Fibroblast of skin of scalp (primary cell): ENCODE data around the gene LRP1B.

Source experiments
- DNase-seq: peaks from one replicate; pipeline ENCODE4 v3.0.0-alpha.2; 2013

Gene LRP1B

GRCh38 chr2:142040556-142040955 is 90.3 kb downstream of the LRP1B start:
- DNase-seq, result no peak

GRCh38 chr2:142038826-142039225 is 92.0 kb downstream of the LRP1B start:
- DNase-seq, result no peak

DNA sequence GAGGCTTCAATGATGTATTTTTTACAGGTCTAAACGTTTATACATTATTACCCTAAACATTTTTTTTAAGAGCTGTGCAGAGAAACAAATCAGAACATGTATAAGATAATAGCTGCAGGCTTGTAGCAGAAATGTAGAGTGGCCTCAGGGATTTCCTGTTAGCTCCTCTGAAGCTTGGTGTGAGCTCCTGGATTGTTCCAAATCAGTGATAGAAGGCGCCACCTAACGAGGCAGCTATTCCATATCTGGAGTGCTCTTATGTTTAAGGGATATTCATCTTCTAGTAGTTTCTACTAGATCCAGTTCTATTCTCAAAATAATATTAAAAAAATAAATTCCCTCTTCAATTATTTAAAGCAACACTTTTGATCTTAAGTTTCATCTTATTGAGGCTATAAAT is 93.1 kb downstream of the LRP1B start:
- DNase-seq, result peak; percentile 1

- peak; percentile 39 for DNase-seq
Observed at GRCh38 chr2:142037066-142037465, 93.8 kb downstream of the LRP1B start.

- DNase-seq, result no peak
Observed at GRCh38 chr2:142033393-142033792, 97.4 kb downstream of the LRP1B start.

DNA sequence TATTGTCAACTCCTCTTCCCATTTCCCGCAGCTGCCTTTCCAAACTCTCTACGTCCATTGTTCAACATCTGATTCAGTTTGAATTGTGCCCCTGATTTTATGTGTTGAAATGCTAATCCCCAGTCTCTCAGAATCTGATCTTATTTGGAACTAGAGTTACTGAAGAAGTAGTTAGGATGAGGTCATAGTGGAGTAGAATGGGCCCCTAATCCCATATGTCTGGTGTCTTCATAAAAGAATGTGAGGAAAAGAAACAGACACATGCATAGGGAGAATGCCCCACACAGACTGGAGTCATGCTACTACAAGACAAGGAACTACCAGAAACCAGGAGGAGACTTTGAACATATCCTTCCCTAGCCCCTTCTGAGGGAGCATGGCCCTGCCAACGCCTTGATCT is 99.2 kb downstream of the LRP1B start:
- DNase-seq, result no peak

DNA sequence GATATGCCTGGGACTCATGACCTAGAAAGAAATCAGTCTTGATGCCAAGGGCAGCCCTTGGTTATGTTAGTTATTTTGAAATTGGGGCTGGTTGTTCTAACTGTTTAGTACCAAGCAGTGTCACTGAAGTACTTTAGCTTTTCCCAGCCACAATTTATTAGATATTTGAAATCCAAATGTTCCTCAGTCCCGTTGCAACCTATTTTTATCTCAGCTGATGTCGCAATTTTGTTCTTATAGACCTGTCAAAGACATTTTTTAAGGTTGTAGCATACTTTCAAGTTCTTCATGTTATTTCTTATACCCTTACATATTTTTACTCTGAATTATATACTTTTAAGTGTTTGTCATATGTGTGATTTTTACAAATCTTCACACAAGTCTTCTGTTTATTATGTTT is 100.1 kb downstream of the LRP1B start:
- no peak for DNase-seq

DNA sequence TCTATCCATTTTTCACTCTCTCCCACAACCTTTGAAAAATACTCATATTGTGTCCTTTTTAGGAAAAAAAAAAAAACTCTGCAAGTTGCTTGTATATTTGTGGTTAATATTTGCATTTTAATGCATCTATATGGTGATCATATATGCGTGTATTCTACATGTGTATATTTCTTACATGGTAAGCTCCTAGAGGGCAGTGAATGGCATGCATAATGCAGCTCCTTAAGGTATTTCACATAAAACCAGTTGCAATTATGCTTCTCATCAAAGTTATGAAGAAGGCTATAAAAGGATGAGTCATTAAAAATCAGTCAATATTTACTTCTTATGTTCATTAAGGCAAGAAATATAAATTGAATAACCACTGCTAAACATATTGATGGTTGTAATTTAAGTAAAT is 100.8 kb downstream of the LRP1B start:
- no peak for DNase-seq

DNA sequence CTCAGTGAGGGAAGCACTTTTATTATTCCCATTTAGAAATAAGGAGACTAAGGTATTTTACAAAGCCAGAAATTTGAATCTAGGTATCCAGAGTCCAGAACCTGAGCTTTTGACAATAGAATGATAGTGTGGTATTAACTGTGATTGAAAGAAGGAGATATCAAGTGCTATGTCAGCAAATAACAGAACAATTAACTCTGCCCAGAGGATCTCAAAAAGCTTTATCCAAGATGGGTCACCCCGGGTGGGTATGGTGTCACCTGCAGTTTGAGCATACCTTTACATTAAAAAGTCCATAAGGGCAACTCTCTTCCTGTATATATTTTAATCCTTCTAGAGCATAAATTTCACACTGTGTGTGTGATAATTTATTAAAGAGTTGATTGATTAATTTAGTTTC is 105.4 kb downstream of the LRP1B start:
- DNase-seq, result no peak

GRCh38 chr2:142020368-142020767 is 110.4 kb downstream of the LRP1B start:
- no peak for DNase-seq

GRCh38 chr2:142014536-142014935 is 116.3 kb downstream of the LRP1B start:
- no peak for DNase-seq

GRCh38 chr2:142012797-142013196 is 118.0 kb downstream of the LRP1B start:
- no peak for DNase-seq

DNA sequence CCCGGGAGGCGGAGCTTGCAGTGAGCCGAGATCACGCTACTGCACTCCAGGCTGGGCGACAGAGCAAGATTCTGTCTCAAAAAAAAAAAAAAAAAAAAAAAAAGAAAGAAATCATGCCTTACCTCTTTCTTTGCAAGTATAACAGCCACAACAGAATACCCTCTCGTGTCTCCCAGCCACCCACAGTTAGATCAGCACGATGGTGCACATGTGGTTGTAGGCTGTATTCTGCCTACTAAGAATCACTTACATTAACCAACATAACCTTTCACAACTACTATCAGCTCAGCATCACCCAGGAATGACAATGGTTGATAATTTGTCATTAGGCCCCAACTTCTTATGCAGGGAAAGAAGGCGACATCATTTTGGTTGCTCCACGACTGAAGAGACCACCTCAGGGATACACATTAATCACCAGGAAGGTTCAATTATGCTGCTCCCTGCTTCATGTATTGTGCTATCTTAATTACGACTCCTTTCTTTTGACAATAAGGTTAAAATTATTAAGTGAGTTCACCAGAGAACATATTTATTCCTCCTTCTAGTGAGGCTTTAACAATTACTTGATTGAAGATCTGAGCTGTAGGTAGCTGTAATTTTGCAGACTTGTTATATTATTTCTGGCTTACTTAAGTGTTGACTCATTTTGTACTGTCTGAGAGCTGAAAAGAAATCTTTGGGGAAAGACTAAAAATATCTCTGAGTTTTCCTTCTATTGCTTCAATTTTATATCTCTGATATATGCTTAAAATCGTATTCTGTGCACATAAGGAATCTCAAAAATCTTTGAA is 120.1 kb downstream of the LRP1B start:
- DNase-seq, result no peak

GRCh38 chr2:142008135-142008744 is 122.6 kb downstream of the LRP1B start:
- DNase-seq, result peak; percentile 25

DNA sequence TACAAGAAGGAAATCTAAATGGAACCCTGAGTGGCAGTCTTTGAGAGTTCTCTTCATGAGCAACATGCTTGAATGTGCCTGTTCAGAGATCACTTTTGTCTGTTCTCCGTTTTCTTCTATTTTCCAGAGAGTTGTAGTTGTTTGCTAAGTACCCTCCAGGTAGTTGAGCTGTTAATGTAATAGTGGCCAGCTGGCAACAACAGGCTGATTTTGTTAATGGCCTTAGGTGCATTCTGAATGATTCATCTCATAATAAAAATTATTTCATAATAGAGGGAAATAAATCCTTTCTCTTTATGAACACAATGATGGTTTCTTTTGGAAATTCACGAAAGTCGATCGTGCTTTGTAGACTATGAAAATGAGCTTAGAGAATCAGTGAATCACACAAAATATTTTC is 136.8 kb downstream of the LRP1B start:
- no peak for DNase-seq

DNA sequence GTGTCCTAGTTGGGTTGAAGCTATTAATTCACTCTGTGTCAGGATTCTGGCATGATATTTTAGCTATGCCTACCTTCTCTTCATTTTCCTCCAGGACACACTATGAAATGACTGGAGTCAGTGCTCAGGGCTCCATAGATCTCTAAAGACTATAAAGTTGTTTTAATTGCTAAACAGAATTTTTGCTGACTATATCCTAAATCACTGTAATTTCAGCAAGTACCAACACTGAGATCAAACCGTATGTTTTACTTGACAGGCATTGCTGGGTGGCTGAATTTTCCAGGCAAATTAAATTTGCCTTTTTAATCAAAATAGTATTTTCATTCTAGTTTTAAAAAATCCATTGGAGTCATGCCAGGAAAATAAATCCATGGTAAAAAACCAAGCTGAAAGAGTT is 138.1 kb downstream of the LRP1B start:
- no peak for DNase-seq

GRCh38 chr2:141968433-141968832 is 162.4 kb downstream of the LRP1B start:
- no peak for DNase-seq

GRCh38 chr2:141967980-141968379 is 162.8 kb downstream of the LRP1B start:
- no peak for DNase-seq

DNA sequence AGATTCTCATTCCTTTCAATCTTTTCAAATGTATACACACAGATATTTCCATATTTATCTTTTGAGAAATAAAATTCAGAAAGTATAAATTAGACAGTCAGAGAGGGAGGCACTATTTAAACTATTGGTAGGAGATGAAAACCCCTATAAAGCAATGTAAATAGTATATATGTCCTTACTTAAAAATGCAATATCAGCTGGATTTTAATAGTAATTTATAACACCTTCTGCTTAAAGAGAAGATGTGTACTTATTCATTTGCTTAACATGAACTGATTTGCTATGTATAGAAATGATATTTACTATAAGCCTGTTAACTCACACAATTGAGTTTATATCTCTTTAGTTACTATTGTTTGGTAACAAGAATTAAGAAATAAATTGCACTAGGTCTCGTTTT is 163.3 kb downstream of the LRP1B start:
- no peak for DNase-seq

- DNase-seq, result no peak
Observed at GRCh38 chr2:141959941-141960340, 170.9 kb downstream of the LRP1B start.

DNA sequence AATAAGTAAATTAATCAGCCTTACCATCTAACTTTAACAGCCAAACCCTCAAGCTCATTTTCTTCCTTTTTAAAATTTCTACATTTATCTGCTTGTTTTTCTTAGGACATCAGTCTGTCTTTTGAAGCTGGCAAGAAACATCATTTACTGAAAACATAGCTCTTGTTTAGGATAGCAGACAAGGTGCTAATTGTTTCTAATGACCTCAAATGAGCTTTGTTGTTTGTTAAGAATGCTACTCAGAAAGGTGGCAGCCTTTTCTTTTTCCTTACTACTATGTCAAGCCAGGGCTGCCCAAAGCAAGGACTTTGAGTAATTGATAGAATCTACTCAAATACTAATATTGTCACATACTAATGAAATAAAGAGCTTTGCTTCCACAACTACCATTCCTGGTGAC is 171.8 kb downstream of the LRP1B start:
- DNase-seq, result no peak

GRCh38 chr2:141957827-141958450 is 172.9 kb downstream of the LRP1B start:
- no peak for DNase-seq

- no peak for DNase-seq
Observed at GRCh38 chr2:141957321-141957720, 173.5 kb downstream of the LRP1B start.
